Keratinocyte (primary cell): ENCODE measurements around the gene TEKTIP1. TPM values are rescaled to one million over a fixed set of nuclear protein-coding genes. Genes with fewer than 3 reads are reported as not detected.

ENCODE experiments used
- DNase-seq: peaks from one replicate; pipeline ENCODE4 v3.0.0-alpha.2; 2011; ENCODE audit warnings: low read depth, missing footprints, low spot score
- FAIRE-seq: peaks from 2 replicates; lab custom pipeline; 2011; peaks lifted over from hg19 to GRCh38; lab: Jason Lieb, UNC
- H2AFZ ChIP-seq: 2 replicates; pipeline ENCODE4 v1.6.0; 2012; ENCODE audit warnings: low read length, control low read depth, inconsistent platforms; ENCODE audit not compliant: control insufficient read depth
- H3K27ac ChIP-seq: 2 replicates; pipeline ENCODE4 v1.5.1; 2011; ENCODE audit warnings: low read length; ENCODE audit not compliant: control insufficient read depth, insufficient read depth
- H3K27me3 ChIP-seq: 3 replicates; pipeline ENCODE4 v1.6.0; 2011; ENCODE audit warnings: low read length; ENCODE audit not compliant: control insufficient read depth, insufficient read depth; ENCODE audit errors: extremely low read depth
- H3K36me3 ChIP-seq, 2 experiments: 2 replicates in 1 of 2; 3 replicates in 1 of 2; pipeline ENCODE4 v1.5.1; 2011; ENCODE audit warnings: low read length in 2 of 2, mild to moderate bottlenecking in 1 of 2; ENCODE audit not compliant: control insufficient read depth in 2 of 2, insufficient read depth in 2 of 2; ENCODE audit errors: extremely low read depth in 1 of 2
- H3K4me1 ChIP-seq: 3 replicates; pipeline ENCODE4 v1.5.1; 2011; ENCODE audit warnings: low read length; ENCODE audit not compliant: control insufficient read depth, insufficient read depth; ENCODE audit errors: extremely low read depth
- H3K4me2 ChIP-seq: 3 replicates; pipeline ENCODE4 v1.6.0; 2011; ENCODE audit warnings: low read depth, low read length; ENCODE audit not compliant: control insufficient read depth, insufficient read depth; ENCODE audit errors: extremely low read depth
- H3K4me3 ChIP-seq, 3 experiments: fragments of 200-600 bp in 1 of 3; sonication (generic) in 1 of 3; 2 replicates in 2 of 3; 3 replicates in 1 of 3; pipeline ENCODE4 v1.5.1; 2011 to 2016; ENCODE audit warnings: low read length in 3 of 3, mild to moderate bottlenecking in 3 of 3, control low read depth in 2 of 3, inconsistent platforms in 1 of 3, low read depth in 1 of 3, mixed read lengths in 1 of 3, mixed run types in 1 of 3, moderate library complexity in 1 of 3; ENCODE audit not compliant: control insufficient read depth in 2 of 3, insufficient read depth in 2 of 3; ENCODE audit errors: extremely low read depth in 1 of 3
- H3K79me2 ChIP-seq: 2 replicates; pipeline ENCODE4 v1.6.0; 2012; ENCODE audit warnings: low read length; ENCODE audit not compliant: control insufficient read depth, insufficient read depth
- H3K9ac ChIP-seq: 3 replicates; pipeline ENCODE4 v1.6.0; 2011; ENCODE audit warnings: low read length; ENCODE audit not compliant: control insufficient read depth, insufficient read depth; ENCODE audit errors: extremely low read depth
- H3K9me1 ChIP-seq: 3 replicates; pipeline ENCODE4 v1.6.0; 2011; ENCODE audit warnings: low read length; ENCODE audit not compliant: control insufficient read depth, insufficient read depth; ENCODE audit errors: extremely low read depth
- H3K9me3 ChIP-seq: 2 replicates; pipeline ENCODE4 v1.5.1; 2012; ENCODE audit warnings: low read depth, low read length; ENCODE audit not compliant: control insufficient read depth
- H4K20me1 ChIP-seq: 3 replicates; pipeline ENCODE4 v1.6.0; 2011; ENCODE audit warnings: low read length; ENCODE audit not compliant: control insufficient read depth, insufficient read depth; ENCODE audit errors: extremely low read depth
- CTCF ChIP-seq, 3 experiments: IDR thresholded peaks in 1 of 3; conservative IDR thresholded peaks in 1 of 3; optimal IDR thresholded peaks in 1 of 3; 2 replicates in 2 of 3; 3 replicates in 1 of 3; pipeline versions ENCODE3 to v1.5.1; 2011; ENCODE audit warnings: low read length in 3 of 3, mild to moderate bottlenecking in 3 of 3, moderate library complexity in 2 of 3, control low read depth in 1 of 3, inconsistent platforms in 1 of 3; ENCODE audit not compliant: insufficient read depth in 2 of 3; ENCODE audit errors: extremely low read depth in 1 of 3
- EZH2 ChIP-seq: IDR thresholded peaks from one replicate; pipeline ENCODE4 v1.6.1; 2012; ENCODE audit warnings: inconsistent platforms, mild to moderate bottlenecking, low read length, moderate library complexity
- dilution Hi-C: fragments of 300-500 bp; cut with MboI; formaldehyde crosslinking; loops from one replicate; pipeline ENCODE4 v1.7.0; 2020; ENCODE audit warnings: low sequenced_read_pairs; ENCODE audit not compliant: extremely low pct_ligation_motif_present
- polyA plus RNA-seq, 5 experiments: library from polyadenylated mRNA; depleted of rRNA in 3 of 5; stranded (reverse) in 3 of 5; stranded (forward) in 1 of 5; unstranded in 1 of 5; fragments of >200 nt; gene quantifications; 1 replicate in 1 of 5; 2 replicates in 3 of 5; 3 replicates in 1 of 5; pipeline versions ENCODE4 v1.2.1 to v1.2.3, GENCODE V29; 2011 to 2012; ENCODE audit warnings: missing spikeins in 2 of 5, low read depth in 1 of 5, low replicate concordance in 1 of 5

The TEKTIP1 gene
- polyA plus RNA-seq, 1 donor (not counting 4 experiments of a cell fraction or from before 2014, with no cell fraction given): not detected

GRCh38 chr19:3518255-3518654 lies 20.7 kb upstream of the TEKTIP1 start:
- DNase-seq (no peak), FAIRE-seq (no peak)
- no peak overlapping the region for H3K4me2 ChIP-seq
- H3K79me2 ChIP-seq: peaks cover 75% of the 10 kb centered on the region
- peaks cover 5% of the 10 kb centered on the region for H3K9me1 ChIP-seq
- no peak overlapping the region for H2AFZ ChIP-seq
- no peaks in the 10 kb centered on the region for H3K9me3 ChIP-seq
- peaks cover 60% of the 10 kb centered on the region for H4K20me1 ChIP-seq
- H3K4me1 ChIP-seq: peaks cover 16% of the 10 kb centered on the region
- TF ChIP-seq EZH2 (no peak), CTCF (optimal IDR thresholded peaks at IDR 0.05 in 1 of 3, IDR thresholded peaks at IDR 0.05 in 1 of 3, conservative IDR thresholded peaks at IDR 0.05 in 1 of 3; ENCODE audit: extremely low read depth in 1 of 3, insufficient read depth in 2 of 3, low read length in 3 of 3) (no peak)
- no peak overlapping the region for H3K4me3 ChIP-seq
- no peaks in the 10 kb centered on the region for H3K27me3 ChIP-seq
- H3K9ac ChIP-seq: no peak overlapping the region
- no peak overlapping the region for H3K27ac ChIP-seq
- dilution Hi-C loops: no loop called here
- H3K36me3 ChIP-seq: peaks cover 7 to 8% of the 10 kb centered on the region in 2 experiments

GRCh38 chr19:3518659-3519058 lies 20.3 kb upstream of the TEKTIP1 start:
- no peak for FAIRE-seq
- Histone ChIP-seq H3K4me3 (no peak overlapping the region), H3K4me2 (no peak overlapping the region), H3K9ac (no peak overlapping the region), H4K20me1 (peaks cover 60% of the 10 kb centered on the region), H3K79me2 (peaks cover 75% of the 10 kb centered on the region), H3K4me1 (peaks cover 16% of the 10 kb centered on the region), H3K27me3 (no peaks in the 10 kb centered on the region), H3K27ac (no peak overlapping the region), H2AFZ (no peak overlapping the region), H3K9me1 (peaks cover 5% of the 10 kb centered on the region), H3K9me3 (no peaks in the 10 kb centered on the region), H3K36me3 (peaks cover 6 to 7% of the 10 kb centered on the region in 2 experiments)
- TF ChIP-seq EZH2 (no peak), CTCF (optimal IDR thresholded peaks at IDR 0.05 in 1 of 3, IDR thresholded peaks at IDR 0.05 in 1 of 3, conservative IDR thresholded peaks at IDR 0.05 in 1 of 3; ENCODE audit: extremely low read depth in 1 of 3, insufficient read depth in 2 of 3, low read length in 3 of 3) (no peak)
- DNase-seq: no peak
- dilution Hi-C loops: no loop called here
